Activated T-cell treated with anti-CD3 and anti-CD28 coated beads, Interleukin-2, amount 50 U/mL, for 24 hours (primary cell): ENCODE results near the gene DLX5.

Experiments used
- DNase-seq: peaks from one replicate; pipeline ENCODE4 v3.0.0-alpha.2; 2020
- H3K27ac Mint-ChIP-seq: 2 replicates; pipeline ENCODE4 v1.8.0; 2020; ENCODE audit warnings: mild to moderate bottlenecking, mixed read lengths
- H3K27me3 Mint-ChIP-seq: 2 replicates; pipeline ENCODE4 v1.8.0; 2020; ENCODE audit warnings: mixed read lengths
- H3K36me3 Mint-ChIP-seq: 2 replicates; pipeline ENCODE4 v1.8.0; 2020; ENCODE audit warnings: low read depth, mixed read lengths
- H3K4me1 Mint-ChIP-seq: 2 replicates; pipeline ENCODE4 v1.8.0; 2020; ENCODE audit warnings: low read depth, mixed read lengths
- H3K4me3 Mint-ChIP-seq: 2 replicates; pipeline ENCODE4 v1.8.0; 2020; ENCODE audit warnings: mild to moderate bottlenecking, moderate library complexity, mixed read lengths
- H3K9me3 Mint-ChIP-seq: 2 replicates; pipeline ENCODE4 v1.8.0; 2020; ENCODE audit warnings: mixed read lengths

Gene DLX5

DNA sequence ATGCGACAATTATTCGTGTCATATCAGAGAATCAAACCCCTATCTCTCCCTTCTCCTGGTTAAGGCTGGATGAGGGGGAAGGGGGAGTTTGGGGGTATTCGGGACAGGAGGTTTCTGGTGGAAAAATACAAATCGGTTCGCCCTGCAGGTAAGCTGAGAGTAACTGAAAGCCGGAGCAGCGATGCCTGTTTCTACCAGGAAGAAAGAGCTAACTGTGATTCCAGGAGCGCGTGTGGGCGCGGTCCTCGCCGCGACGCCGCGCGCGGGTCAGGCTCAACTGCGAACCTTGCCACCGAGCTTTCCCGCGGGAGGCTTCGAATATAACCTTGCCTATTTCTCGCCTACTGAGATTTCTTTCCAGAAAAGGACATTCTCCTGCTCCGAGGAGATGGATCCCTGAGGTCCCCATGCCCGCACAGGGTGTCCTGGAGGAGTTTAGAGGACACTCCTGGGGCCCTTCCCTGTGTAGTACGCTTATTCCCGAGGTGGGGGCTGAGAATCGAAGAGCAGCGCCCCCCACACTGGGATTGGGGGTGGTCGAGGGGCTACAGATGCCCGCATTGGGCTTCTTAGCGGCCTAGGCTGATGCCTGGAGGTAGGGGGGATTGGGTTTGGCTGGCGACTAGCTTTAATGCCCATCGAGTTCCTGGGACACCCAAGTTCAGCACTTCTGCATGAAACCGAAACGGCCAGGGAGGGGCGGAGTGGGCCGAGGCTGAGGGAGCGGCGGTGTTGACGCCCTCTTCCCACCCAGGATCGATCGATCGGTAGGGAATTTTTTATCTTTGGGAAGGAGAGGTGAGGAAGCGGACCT lies 32.2 kb downstream of the DLX5 start:
- DNase-seq: no peak
- Mint-ChIP-seq H3K27me3 (peaks cover 91% of the 10 kb centered on the region), H3K9me3 (peaks cover 5% of the 10 kb centered on the region), H3K27ac (no peak overlapping the region), H3K4me3 (no peak overlapping the region), H3K4me1 (no peaks in the 10 kb centered on the region), H3K36me3 (no peaks in the 10 kb centered on the region)

DNA sequence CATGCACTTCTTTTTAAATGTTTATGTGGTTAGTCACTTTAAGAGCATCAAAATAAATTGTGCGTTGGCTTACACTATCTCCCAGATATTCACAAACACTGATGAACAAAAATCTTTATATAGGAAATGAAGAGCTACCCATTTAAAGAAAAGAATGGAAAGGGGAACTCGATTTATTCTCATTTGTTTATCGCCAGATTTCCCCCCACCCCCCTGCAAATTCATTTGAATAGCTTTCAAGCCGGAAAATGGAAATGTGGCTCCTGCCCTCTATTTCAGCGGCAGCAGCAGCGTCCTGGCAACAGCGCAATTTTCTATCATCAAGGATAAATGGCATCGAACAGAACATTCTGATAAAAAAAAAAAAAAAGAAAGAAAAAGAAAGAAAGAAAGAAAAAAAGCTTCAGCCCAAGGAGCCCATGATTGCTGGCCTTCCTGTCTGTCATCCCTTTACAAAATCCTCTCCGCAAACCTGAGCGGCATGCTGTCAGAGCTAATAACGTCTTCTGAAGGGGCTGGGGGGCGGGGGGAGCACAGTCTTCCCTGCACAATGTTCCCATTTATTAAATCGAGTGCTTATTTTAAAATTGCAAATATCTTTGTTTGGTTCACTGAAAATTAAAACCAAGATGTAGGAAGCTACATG lies 33.0 kb downstream of the DLX5 start:
- Mint-ChIP-seq H3K27me3 (peaks cover 90% of the 10 kb centered on the region), H3K27ac (no peak overlapping the region), H3K9me3 (peaks cover 5% of the 10 kb centered on the region), H3K4me3 (no peak overlapping the region), H3K36me3 (no peaks in the 10 kb centered on the region), H3K4me1 (no peaks in the 10 kb centered on the region)
- DNase-seq: no peak

DNA sequence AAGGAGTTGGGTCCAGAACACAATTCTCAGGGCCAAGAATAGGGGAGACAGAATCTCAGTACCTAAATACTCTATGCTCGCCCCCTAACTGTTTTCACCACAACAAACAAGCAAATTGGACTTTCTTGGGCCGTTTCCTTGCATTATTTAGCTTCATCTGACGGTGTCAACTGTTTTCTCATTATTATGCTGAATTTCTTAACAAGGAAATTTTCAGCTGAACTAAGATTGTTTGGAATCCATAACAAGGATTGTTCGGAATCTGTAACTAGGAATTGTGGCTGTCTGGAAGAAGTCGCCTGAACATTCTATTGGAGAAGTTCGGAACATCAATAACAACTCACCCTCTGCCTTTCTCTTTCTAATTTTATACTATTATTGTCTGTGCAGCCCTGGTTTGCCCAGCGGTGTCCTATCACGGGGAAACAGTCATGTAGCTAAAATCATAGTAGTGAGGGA lies 34.7 kb downstream of the DLX5 start:
- Mint-ChIP-seq H3K27ac (no peak overlapping the region), H3K9me3 (peaks cover 5% of the 10 kb centered on the region), H3K4me1 (no peaks in the 10 kb centered on the region), H3K4me3 (no peak overlapping the region), H3K36me3 (no peaks in the 10 kb centered on the region), H3K27me3 (peaks cover 84% of the 10 kb centered on the region)
- no peak for DNase-seq

DNA sequence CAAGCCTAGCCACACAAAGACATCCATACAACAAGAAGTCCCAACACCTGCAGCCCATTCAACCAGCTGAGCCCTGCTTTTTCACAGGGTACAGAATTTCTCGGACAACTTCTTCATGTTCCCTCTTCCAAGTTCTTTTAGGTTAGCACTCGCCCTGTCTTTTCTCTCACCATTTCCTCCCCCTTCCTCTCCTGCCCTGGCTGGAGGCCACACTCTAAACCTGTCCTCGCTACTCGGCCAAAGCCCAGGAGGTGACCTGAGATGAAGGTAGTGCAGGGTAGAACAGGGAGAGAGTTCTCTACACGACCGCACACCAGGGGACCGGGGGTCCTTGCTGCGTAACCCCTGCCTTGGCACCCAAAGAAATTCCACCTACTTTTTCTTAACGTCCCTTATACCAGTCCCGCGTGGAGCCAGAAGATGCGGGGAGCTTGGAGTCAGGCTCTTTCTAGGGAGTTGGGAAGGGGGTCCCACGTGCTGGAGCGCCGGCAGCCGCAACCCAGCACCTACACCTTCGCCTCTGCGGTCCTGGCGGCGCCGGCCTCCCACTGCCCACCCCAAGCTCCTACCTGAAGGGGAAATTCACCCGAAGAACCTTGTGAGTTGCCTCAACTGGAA lies 35.3 kb downstream of the DLX5 start:
- DNase-seq: no peak
- no peaks in the 10 kb centered on the region for H3K36me3 Mint-ChIP-seq
- peaks cover 83% of the 10 kb centered on the region for H3K27me3 Mint-ChIP-seq
- no peak overlapping the region for H3K4me3 Mint-ChIP-seq
- no peaks in the 10 kb centered on the region for H3K4me1 Mint-ChIP-seq
- no peak overlapping the region for H3K27ac Mint-ChIP-seq
- H3K9me3 Mint-ChIP-seq: peaks cover 5% of the 10 kb centered on the region

DNA sequence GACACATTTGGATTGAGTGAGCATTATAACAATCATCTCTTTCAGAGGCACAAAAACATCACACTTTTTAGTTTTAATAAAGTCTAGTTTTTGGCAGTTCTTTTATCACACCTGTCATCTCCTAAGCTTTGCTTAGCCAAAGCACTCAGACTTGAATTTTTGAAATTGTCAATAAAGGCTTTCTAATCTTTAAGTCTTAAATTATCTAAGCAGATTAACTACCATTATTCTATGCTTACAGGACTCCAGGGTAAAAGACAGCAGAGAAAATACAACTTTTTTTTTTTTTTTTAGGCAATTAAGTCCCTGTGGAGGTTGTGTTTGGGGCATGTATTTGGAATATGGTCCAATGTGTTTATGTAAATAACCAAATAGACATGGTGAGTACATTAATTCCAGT lies 36.9 kb downstream of the DLX5 start:
- no peak overlapping the region for H3K4me3 Mint-ChIP-seq
- H3K27me3 Mint-ChIP-seq: peaks cover 79% of the 10 kb centered on the region
- no peaks in the 10 kb centered on the region for H3K36me3 Mint-ChIP-seq
- peaks cover 2% of the 10 kb centered on the region for H3K9me3 Mint-ChIP-seq
- H3K4me1 Mint-ChIP-seq: no peaks in the 10 kb centered on the region
- no peak for DNase-seq
- H3K27ac Mint-ChIP-seq: no peak overlapping the region

DNA sequence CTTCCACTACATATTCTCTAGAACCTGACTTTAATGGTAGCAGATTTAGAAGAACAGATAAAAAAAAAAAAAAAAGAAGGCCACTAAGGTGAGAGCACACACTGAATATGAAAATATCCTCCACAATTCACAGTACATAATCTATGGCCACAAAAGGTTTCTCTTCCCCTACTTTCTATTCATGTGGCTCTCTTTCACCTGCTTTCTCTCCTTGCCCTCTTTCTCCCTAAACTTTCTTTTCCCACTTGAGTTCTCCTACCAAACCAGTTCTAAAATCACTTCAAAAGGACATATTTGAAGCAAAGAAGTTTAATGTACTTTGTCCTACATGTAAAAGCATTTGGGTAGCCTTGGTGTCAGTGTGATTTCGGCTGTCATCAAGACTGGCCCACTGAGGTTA lies 37.7 kb downstream of the DLX5 start:
- Mint-ChIP-seq H3K27me3 (peaks cover 78% of the 10 kb centered on the region), H3K9me3 (no peaks in the 10 kb centered on the region), H3K4me3 (no peak overlapping the region), H3K36me3 (no peaks in the 10 kb centered on the region), H3K27ac (no peak overlapping the region), H3K4me1 (no peaks in the 10 kb centered on the region)
- DNase-seq: no peak

DNA sequence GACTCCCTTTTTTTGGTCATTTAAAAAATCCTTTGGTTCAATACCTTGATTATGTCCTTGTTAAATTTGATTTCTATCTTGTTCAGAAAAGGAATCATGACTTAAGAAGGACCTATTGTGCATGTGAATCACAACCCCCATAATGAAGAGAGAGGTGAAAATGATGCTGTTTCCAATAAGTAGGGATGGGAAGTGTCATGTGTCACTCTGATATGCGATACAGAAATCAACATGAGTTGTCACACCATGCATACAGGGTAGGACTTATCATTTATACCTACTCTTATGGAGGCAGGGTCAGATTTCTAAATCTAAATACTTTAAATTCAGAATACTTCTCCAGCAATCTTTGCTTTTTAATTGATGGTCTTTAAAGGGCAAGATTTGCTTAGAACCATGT lies 38.6 kb downstream of the DLX5 start:
- Mint-ChIP-seq H3K27ac (no peak overlapping the region), H3K9me3 (no peaks in the 10 kb centered on the region), H3K4me1 (no peaks in the 10 kb centered on the region), H3K27me3 (peaks cover 77% of the 10 kb centered on the region), H3K36me3 (no peaks in the 10 kb centered on the region), H3K4me3 (no peak overlapping the region)
- no peak for DNase-seq

DNA sequence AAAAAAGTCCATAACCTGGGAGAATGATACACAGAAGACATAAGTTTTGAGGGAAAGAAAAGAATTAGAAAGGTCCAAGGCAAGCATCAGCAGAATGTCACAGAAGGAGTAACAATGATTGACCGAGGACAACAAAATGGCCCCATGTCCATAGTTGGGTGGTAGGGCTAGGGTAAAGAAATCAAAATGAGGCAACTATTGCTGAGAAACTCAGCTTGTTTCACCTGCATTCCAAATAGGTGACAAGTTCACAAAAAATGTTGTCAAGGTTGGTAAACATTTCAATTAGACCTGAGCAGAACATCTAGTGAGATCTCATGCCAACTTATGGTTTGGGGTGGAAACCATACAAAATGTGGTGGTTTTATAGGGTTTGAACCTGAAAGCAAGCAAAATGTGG lies 42.0 kb downstream of the DLX5 start:
- H3K4me3 Mint-ChIP-seq: no peak overlapping the region

DNA sequence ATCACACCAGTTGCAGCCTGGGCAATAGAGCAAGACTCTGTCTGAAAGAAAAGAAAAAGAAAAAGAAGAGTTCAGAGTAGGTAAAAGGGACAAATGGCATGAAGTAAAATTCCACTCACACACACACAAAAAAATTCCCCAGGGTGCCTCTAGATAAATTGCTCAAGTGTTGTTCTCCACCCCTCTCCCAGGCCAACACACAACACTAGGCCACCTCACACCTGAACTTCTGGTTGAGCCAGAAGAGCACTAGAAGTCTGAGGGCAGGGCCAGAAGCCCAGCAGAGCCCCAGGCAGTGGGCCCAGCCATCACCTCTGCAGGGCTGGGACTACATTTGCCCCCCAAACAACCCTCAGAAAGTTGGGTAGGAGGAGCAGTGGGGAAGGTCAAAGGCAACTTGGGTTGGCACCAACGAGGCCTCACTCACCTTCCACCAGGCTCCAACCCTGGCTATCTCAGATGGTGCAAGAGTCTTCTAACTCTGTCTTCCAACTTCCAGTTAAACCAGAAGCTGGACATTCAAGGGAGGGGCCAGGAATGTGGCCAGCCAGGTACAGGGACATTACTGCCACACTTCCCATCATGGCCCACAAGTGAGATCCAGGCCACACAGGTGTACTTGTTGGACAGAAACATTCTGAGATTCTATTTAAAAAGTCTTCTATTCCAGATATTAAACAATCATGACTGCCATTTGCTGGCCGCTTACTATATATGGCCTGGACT lies 44.9 kb downstream of the DLX5 start:
- DNase-seq: no peak
- Mint-ChIP-seq H3K27me3 (peaks cover 70% of the 10 kb centered on the region), H3K27ac (no peak overlapping the region), H3K36me3 (no peaks in the 10 kb centered on the region), H3K9me3 (no peaks in the 10 kb centered on the region), H3K4me3 (no peak overlapping the region), H3K4me1 (no peaks in the 10 kb centered on the region)

More for the DNA sequence above, 42.0 kb downstream of the DLX5 start:
- H3K27me3 Mint-ChIP-seq: peaks cover 66% of the 10 kb centered on the region
- no peaks in the 10 kb centered on the region for H3K36me3 Mint-ChIP-seq
- no peak for DNase-seq
- no peaks in the 10 kb centered on the region for H3K4me1 Mint-ChIP-seq
- H3K9me3 Mint-ChIP-seq: no peaks in the 10 kb centered on the region
- H3K27ac Mint-ChIP-seq: no peak overlapping the region

DNA sequence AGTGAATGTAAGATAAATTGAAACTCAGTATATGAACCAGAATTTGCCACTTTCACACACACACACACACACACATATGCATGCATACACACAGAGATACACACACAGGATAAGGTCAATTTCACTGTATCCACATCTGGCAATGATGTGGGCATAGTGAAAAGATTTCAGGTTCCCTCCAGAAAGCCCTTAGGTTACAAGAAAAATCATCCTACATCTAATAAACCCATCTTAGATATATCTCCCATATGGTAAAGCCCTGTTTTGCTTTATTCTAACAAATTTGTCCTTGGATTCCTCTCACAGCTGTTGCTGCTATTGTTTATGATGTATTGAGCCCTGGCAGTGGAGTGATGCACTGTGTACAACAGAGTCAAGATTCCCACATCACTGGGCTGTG lies 47.2 kb downstream of the DLX5 start:
- peaks cover 57% of the 10 kb centered on the region for H3K27me3 Mint-ChIP-seq
- no peak for DNase-seq
- H3K36me3 Mint-ChIP-seq: no peaks in the 10 kb centered on the region
- no peak overlapping the region for H3K4me3 Mint-ChIP-seq
- no peak overlapping the region for H3K27ac Mint-ChIP-seq
- no peaks in the 10 kb centered on the region for H3K4me1 Mint-ChIP-seq
- no peaks in the 10 kb centered on the region for H3K9me3 Mint-ChIP-seq

DNA sequence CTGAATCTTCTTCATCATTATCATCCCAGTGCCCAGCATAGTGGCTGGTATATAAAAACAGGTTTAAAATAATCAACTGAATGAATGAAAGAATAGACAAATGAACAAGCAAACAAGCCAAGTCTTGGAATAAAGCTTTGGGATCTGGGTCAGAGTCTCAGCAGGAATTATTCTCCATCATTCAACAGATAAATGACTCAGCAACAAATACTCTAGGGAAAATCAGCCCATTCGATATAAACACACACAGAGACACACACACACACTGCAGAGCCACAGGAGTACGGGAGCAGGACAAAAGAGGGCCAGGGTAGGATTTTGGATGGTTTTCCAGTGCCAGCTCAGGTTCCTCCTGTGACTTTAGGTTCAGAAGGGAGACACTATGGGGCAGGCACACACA lies 48.5 kb downstream of the DLX5 start:
- Mint-ChIP-seq H3K27me3 (peaks cover 60% of the 10 kb centered on the region), H3K9me3 (no peaks in the 10 kb centered on the region), H3K27ac (no peak overlapping the region), H3K4me3 (no peak overlapping the region), H3K36me3 (no peaks in the 10 kb centered on the region), H3K4me1 (no peaks in the 10 kb centered on the region)
- no peak for DNase-seq

DNA sequence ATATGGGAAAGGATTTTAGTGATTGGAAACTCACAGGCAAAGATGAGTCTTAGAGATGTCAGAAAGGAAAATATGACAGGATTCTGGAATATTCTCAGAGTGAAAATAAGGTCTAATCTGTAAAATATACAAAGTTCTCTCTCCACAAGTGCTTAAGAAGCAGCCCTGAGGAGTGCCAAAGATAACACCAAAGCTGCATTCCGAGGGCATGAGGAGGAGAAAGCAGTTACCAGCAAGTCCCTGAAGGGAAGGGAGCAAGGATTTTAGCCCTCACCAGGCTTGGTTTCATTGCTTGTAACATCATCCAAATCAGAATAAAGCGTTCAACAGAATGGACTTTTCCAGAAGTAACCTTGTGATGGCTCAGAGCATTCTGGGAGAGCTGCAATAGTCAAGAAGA lies 50.6 kb downstream of the DLX5 start:
- no peaks in the 10 kb centered on the region for H3K36me3 Mint-ChIP-seq
- H3K4me3 Mint-ChIP-seq: no peak overlapping the region
- peaks cover 62% of the 10 kb centered on the region for H3K27me3 Mint-ChIP-seq
- no peaks in the 10 kb centered on the region for H3K4me1 Mint-ChIP-seq
- no peak overlapping the region for H3K27ac Mint-ChIP-seq
- no peak for DNase-seq
- H3K9me3 Mint-ChIP-seq: no peaks in the 10 kb centered on the region

DNA sequence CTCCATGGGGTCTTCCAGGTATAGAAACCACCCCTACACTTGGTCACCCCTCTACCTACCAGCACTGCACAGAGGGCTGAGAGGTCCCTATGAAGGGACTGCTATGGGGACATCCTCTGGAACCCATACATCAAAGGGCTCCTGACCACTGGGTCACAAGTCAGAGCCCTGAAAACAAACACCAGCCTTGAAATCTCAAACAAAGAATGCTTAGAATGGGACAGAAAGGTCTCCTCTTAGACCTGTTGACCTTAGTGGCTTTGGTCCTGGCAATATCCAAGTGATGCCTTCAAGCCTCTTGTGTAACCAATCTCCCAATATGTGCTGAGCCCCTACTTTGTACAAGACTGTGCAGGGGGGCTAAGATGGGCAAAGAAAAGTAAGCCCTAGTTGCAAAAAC lies 53.9 kb downstream of the DLX5 start:
- H3K27ac Mint-ChIP-seq: no peak overlapping the region

More for the DNA sequence above, 53.9 kb downstream of the DLX5 start:
- H3K27me3 Mint-ChIP-seq: peaks cover 73% of the 10 kb centered on the region
- no peak for DNase-seq
- no peaks in the 10 kb centered on the region for H3K36me3 Mint-ChIP-seq
- H3K4me1 Mint-ChIP-seq: no peaks in the 10 kb centered on the region
- no peaks in the 10 kb centered on the region for H3K9me3 Mint-ChIP-seq
- no peak overlapping the region for H3K4me3 Mint-ChIP-seq
